ENCODE measurements around the gene PACSIN3. TPM values are rescaled to one million over a fixed set of nuclear protein-coding genes. Genes with fewer than 3 reads are reported as not detected.
"Not testable (repeated sequence)": the region's sequence is repeated elsewhere in the genome, so short reads cannot be mapped to it uniquely, and the experiment has no call there.

The PACSIN3 gene
- polyA plus RNA-seq, 1 donor from 2014 or later: not detected

GRCh38 chr11:47206577-47206976, 20.3 kb upstream of the PACSIN3 start:
- not testable (repeated sequence) for H4K20me1 ChIP-seq (ENCODE audit: insufficient read depth); H2AFZ ChIP-seq (ENCODE audit: low read depth, low read length); H3K9ac ChIP-seq (ENCODE audit: low read length); H3K79me2 ChIP-seq (replicated peaks; ENCODE audit: insufficient read depth, low read length); H3K9me3 ChIP-seq (ENCODE audit: low read length); H3K36me3 ChIP-seq (ENCODE audit: insufficient read depth, low read length); H3K27ac ChIP-seq (ENCODE audit: low read length); H3K9me2 ChIP-seq (ENCODE audit: insufficient read depth, low read length); H3K4me2 ChIP-seq (ENCODE audit: low read length); H3F3A ChIP-seq (ENCODE audit: insufficient read depth, low read length, poor library complexity, severe bottlenecking); H3K4me3 ChIP-seq (ENCODE audit: low read length); H3K27me3 ChIP-seq (ENCODE audit: insufficient read depth, low read depth, low read length)

- no peak overlapping the region for H2AFZ ChIP-seq (ENCODE audit: low read depth, low read length)
- no peaks in the 10 kb centered on the region for H3K79me2 ChIP-seq (replicated peaks; ENCODE audit: insufficient read depth, low read length)
- no peaks in the 10 kb centered on the region for H3K27me3 ChIP-seq (ENCODE audit: insufficient read depth, low read depth, low read length)
- H3F3A ChIP-seq (ENCODE audit: insufficient read depth, low read length, poor library complexity, severe bottlenecking): no peaks in the 10 kb centered on the region
- H3K36me3 ChIP-seq (ENCODE audit: insufficient read depth, low read length): no peaks in the 10 kb centered on the region
- no peak for TF ChIP-seq EP300 (conservative IDR thresholded peaks at IDR 0.05; ENCODE audit: poor library complexity, severe bottlenecking)
- H3K4me2 ChIP-seq (ENCODE audit: low read length): no peak overlapping the region
- H3K9ac ChIP-seq (ENCODE audit: low read length): no peak overlapping the region
- no peaks in the 10 kb centered on the region for H3K9me2 ChIP-seq (ENCODE audit: insufficient read depth, low read length)
- H3K27ac ChIP-seq (ENCODE audit: low read length): no peak overlapping the region
- H3K9me3 ChIP-seq (ENCODE audit: low read length): no peaks in the 10 kb centered on the region
- H4K20me1 ChIP-seq (ENCODE audit: insufficient read depth): no peaks in the 10 kb centered on the region
- H3K4me3 ChIP-seq (ENCODE audit: low read length): no peak overlapping the region
Measured at GRCh38 chr11:47204637-47204989, 18.4 kb upstream of the PACSIN3 start.

GRCh38 chr11:47202576-47202975, 16.3 kb upstream of the PACSIN3 start:
- Histone ChIP-seq H3K4me2 (ENCODE audit: low read length) (no peak overlapping the region), H3K9me3 (ENCODE audit: low read length) (no peaks in the 10 kb centered on the region), H3K9me2 (ENCODE audit: insufficient read depth, low read length) (no peaks in the 10 kb centered on the region), H3K4me3 (ENCODE audit: low read length) (no peak overlapping the region), H3K9ac (ENCODE audit: low read length) (no peak overlapping the region), H3F3A (ENCODE audit: insufficient read depth, low read length, poor library complexity, severe bottlenecking) (no peaks in the 10 kb centered on the region), H3K27ac (ENCODE audit: low read length) (no peak overlapping the region), H3K27me3 (ENCODE audit: insufficient read depth, low read depth, low read length) (no peaks in the 10 kb centered on the region), H3K79me2 (replicated peaks; ENCODE audit: insufficient read depth, low read length) (no peaks in the 10 kb centered on the region), H4K20me1 (ENCODE audit: insufficient read depth) (no peaks in the 10 kb centered on the region), H3K36me3 (ENCODE audit: insufficient read depth, low read length) (no peaks in the 10 kb centered on the region), H2AFZ (ENCODE audit: low read depth, low read length) (no peak overlapping the region)
- no peak for TF ChIP-seq RAD21 (conservative IDR thresholded peaks at IDR 0.05)
- TF ChIP-seq, protein P1, sequence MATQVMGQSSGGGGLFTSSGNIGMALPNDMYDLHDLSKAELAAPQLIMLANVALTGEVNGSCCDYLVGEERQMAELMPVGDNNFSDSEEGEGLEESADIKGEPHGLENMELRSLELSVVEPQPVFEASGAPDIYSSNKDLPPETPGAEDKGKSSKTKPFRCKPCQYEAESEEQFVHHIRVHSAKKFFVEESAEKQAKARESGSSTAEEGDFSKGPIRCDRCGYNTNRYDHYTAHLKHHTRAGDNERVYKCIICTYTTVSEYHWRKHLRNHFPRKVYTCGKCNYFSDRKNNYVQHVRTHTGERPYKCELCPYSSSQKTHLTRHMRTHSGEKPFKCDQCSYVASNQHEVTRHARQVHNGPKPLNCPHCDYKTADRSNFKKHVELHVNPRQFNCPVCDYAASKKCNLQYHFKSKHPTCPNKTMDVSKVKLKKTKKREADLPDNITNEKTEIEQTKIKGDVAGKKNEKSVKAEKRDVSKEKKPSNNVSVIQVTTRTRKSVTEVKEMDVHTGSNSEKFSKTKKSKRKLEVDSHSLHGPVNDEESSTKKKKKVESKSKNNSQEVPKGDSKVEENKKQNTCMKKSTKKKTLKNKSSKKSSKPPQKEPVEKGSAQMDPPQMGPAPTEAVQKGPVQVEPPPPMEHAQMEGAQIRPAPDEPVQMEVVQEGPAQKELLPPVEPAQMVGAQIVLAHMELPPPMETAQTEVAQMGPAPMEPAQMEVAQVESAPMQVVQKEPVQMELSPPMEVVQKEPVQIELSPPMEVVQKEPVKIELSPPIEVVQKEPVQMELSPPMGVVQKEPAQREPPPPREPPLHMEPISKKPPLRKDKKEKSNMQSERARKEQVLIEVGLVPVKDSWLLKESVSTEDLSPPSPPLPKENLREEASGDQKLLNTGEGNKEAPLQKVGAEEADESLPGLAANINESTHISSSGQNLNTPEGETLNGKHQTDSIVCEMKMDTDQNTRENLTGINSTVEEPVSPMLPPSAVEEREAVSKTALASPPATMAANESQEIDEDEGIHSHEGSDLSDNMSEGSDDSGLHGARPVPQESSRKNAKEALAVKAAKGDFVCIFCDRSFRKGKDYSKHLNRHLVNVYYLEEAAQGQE (IDR thresholded peaks at IDR 0.05; ENCODE audit: borderline replicate concordance): no peak
- no peak for TF ChIP-seq MXI1 (conservative IDR thresholded peaks at IDR 0.05; ENCODE audit: poor library complexity, severe bottlenecking)
- no peak for TF ChIP-seq EZH2 (IDR thresholded peaks at IDR 0.05; ENCODE audit: borderline replicate concordance, insufficient read depth, low read length, poor library complexity, severe bottlenecking)
- TF ChIP-seq, protein P2, sequence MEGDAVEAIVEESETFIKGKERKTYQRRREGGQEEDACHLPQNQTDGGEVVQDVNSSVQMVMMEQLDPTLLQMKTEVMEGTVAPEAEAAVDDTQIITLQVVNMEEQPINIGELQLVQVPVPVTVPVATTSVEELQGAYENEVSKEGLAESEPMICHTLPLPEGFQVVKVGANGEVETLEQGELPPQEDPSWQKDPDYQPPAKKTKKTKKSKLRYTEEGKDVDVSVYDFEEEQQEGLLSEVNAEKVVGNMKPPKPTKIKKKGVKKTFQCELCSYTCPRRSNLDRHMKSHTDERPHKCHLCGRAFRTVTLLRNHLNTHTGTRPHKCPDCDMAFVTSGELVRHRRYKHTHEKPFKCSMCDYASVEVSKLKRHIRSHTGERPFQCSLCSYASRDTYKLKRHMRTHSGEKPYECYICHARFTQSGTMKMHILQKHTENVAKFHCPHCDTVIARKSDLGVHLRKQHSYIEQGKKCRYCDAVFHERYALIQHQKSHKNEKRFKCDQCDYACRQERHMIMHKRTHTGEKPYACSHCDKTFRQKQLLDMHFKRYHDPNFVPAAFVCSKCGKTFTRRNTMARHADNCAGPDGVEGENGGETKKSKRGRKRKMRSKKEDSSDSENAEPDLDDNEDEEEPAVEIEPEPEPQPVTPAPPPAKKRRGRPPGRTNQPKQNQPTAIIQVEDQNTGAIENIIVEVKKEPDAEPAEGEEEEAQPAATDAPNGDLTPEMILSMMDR (IDR thresholded peaks at IDR 0.05; ENCODE audit: poor library complexity, severe bottlenecking): no peak
- TF ChIP-seq SMC3 (conservative IDR thresholded peaks at IDR 0.05; ENCODE audit: poor library complexity): no peak
- no peak for TF ChIP-seq EP300 (conservative IDR thresholded peaks at IDR 0.05; ENCODE audit: poor library complexity, severe bottlenecking)
- TF ChIP-seq TAF1 (IDR thresholded peaks at IDR 0.05; ENCODE audit: low read depth): no peak
- TF ChIP-seq POLR2AphosphoS5 (IDR thresholded peaks at IDR 0.05): no peak
